Measurements from ENCODE around the gene HACD3.
A peak's percentile ranks its signal among the peaks of the same experiment; 100 is the strongest.

The HACD3 gene

GRCh38 chr15:65528461-65529060 lies 1.7 kb upstream of the HACD3 start:
- TF ChIP-seq CTCF (IDR thresholded peaks at IDR 0.05): no peak
- H3K4me3 ChIP-seq: no peak overlapping the region
- no peak overlapping the region for H3K27ac ChIP-seq
- no peak for DNase-seq (ENCODE audit: low spot score)

GRCh38 chr15:65529762-65530317 lies 423 bp upstream of the HACD3 start:
- H3K27ac ChIP-seq: peak overlapping the region; percentile 12 to 62
- TF ChIP-seq CTCF (IDR thresholded peaks at IDR 0.05): no peak

GRCh38 chr15:65532738-65533051 lies 2.4 kb downstream of the HACD3 start:
- no peak for TF ChIP-seq CTCF (IDR thresholded peaks at IDR 0.05)
- Histone ChIP-seq H3K27ac (no peak overlapping the region), H3K4me3 (no peak overlapping the region)
- DNase-seq (ENCODE audit: low spot score): no peak

More at GRCh38 chr15:65529762-65530317, 423 bp upstream of the HACD3 start:
- DNase-seq (ENCODE audit: low spot score): no peak
- H3K4me3 ChIP-seq: peak overlapping the region; percentile 94

- Histone ChIP-seq H3K4me3 (no peak overlapping the region), H3K27ac (no peak overlapping the region)
- TF ChIP-seq CTCF (IDR thresholded peaks at IDR 0.05): no peak
- no peak for DNase-seq (ENCODE audit: low spot score)
Observed at GRCh38 chr15:65533057-65533756, 2.9 kb downstream of the HACD3 start.

GRCh38 chr15:65535192-65535591 lies 4.9 kb downstream of the HACD3 start:
- no peak for TF ChIP-seq CTCF (IDR thresholded peaks at IDR 0.05)
- no peak for DNase-seq (ENCODE audit: low spot score)
- Histone ChIP-seq H3K27ac (no peak overlapping the region), H3K4me3 (no peak overlapping the region)

GRCh38 chr15:65540314-65540713 lies 10.1 kb downstream of the HACD3 start:
- TF ChIP-seq CTCF (IDR thresholded peaks at IDR 0.05): no peak
- H3K27ac ChIP-seq: no peak overlapping the region
- H3K4me3 ChIP-seq: no peak overlapping the region
- no peak for DNase-seq (ENCODE audit: low spot score)

Measured in coronary artery (tissue), 2 donors.